H7 (cell line): ENCODE results near the gene WRNIP1. TPM values are rescaled to one million over a fixed set of nuclear protein-coding genes. Genes with fewer than 3 reads are reported as not detected.

Experiments used
- DNase-seq: peaks from one replicate; pipeline ENCODE4 v3.0.0; 2012
- H3K27me3 ChIP-seq: 2 replicates; pipeline ENCODE4 v1.6.0; 2011; ENCODE audit warnings: mild to moderate bottlenecking, low read length; ENCODE audit not compliant: control insufficient read depth, insufficient read depth
- H3K36me3 ChIP-seq: replicated peaks from 2 replicates; pipeline ENCODE4 v1.5.1; 2011; ENCODE audit warnings: low read length; ENCODE audit not compliant: control insufficient read depth, insufficient read depth
- H3K4me3 ChIP-seq: 2 replicates; pipeline ENCODE4 v1.5.1; 2011; ENCODE audit warnings: low read depth, mild to moderate bottlenecking, control low read depth, low read length, moderate library complexity; ENCODE audit not compliant: insufficient read depth
- total RNA-seq: library from RNA; depleted of rRNA; stranded (reverse); fragments of >200 nt; shearing (Covaris generic); gene quantifications from 2 replicates; pipeline ENCODE4 v1.2.3, GENCODE V29; 2014

The WRNIP1 gene
- total RNA-seq, 1 experiment from 2014 or later = 50.5 TPM

DNA sequence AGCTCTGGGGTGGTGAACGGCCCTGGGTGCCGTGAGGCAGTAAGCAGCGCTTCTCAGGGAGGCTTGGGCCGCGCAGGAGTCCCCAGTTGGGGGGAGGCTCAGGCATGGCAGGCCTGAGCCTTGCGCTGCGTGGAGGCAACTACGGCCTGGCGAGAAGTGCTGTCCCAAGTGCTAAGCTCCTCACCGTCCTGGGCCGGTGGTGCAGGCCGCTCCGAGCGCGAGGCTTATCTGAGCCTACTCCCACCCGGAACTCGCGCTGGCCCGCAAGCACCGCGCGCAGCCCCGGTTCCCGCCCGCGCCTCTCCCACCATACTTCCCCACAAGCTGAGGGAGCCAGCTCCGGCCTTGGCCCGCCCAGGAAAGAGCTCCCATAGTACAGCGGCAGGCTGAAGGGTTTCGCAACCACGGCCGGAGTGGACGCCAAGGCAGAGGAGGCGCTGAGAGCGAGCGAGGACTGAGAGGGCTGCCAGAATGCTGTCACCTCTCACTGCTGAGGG is 1.8 kb upstream of the WRNIP1 start:
- Histone ChIP-seq H3K36me3 (no peaks in the 10 kb centered on the region; the same call in 1 of the 2 replicates), H3K4me3 (no peak overlapping the region), H3K27me3 (peaks cover 1% of the 10 kb centered on the region; the same call in 1 of the 2 replicates)
- DNase-seq = no peak

GRCh38 chr6:2763876-2764540 is 1.2 kb upstream of the WRNIP1 start:
- no peak for DNase-seq
- H3K27me3 ChIP-seq = peaks cover 1% of the 10 kb centered on the region; the same call in 1 of the 2 replicates
- peaks cover 2% of the 10 kb centered on the region; the same call in 1 of the 2 replicates for H3K36me3 ChIP-seq
- peak overlapping the region; percentile 63 for H3K4me3 ChIP-seq

GRCh38 chr6:2764610-2765165 is 505 bp upstream of the WRNIP1 start:
- Histone ChIP-seq H3K36me3 (peaks cover 2% of the 10 kb centered on the region), H3K27me3 (peaks cover 1% of the 10 kb centered on the region; the same call in 1 of the 2 replicates), H3K4me3 (peak overlapping the region; percentile 63)
- peak; percentile 69 for DNase-seq

- DNase-seq = peak; percentile 87
- peak overlapping the region; percentile 95 for H3K4me3 ChIP-seq
- H3K36me3 ChIP-seq = peaks cover 4% of the 10 kb centered on the region
- peaks cover 1% of the 10 kb centered on the region; the same call in 1 of the 2 replicates for H3K27me3 ChIP-seq
Observed at GRCh38 chr6:2765896-2766766, 938 bp downstream of the WRNIP1 start.

DNA sequence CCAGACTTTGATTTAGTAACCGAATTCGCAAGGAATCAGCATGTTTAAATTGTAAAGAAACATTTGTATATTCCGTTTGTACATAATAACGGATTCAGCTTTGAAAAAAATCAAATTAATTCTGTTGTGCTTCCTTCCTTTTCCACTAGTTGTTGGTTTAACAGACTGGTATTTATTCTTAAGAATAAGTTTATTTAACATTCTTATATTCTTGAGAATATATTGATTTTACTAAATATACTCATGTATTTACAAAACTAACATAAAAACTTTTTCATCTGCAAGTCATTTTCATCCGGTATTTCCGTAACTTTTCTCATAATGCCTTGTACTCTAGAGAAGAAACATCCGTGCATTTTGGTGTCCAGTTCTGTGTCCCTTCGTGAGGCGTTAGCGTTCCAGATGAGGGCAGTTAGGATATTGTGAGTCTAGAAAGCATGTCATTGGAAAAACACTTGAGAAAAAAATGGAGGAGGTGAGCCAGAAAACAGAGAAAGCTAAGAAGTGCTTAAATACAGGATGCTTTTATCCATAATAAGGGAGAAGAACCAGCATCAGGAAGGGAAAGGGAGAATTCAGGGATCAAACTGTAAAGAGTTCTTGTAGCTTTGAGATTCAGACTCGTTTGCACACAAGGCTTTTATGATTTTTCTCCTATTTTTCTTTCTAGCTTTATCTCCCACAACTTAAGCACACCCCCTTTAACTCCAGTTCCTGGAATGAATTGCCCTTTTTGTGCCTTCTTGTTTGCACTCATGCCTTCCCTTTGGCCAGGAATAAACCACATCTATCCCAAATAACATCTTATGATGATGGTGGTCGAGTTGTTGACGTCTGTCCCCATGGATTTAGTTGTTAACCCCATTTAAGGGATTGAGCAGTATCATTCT is 1.8 kb downstream of the WRNIP1 start:
- peaks cover 5% of the 10 kb centered on the region for H3K36me3 ChIP-seq
- DNase-seq = no peak
- peak overlapping the region; percentile 95 for H3K4me3 ChIP-seq
- peaks cover 1% of the 10 kb centered on the region; the same call in 1 of the 2 replicates for H3K27me3 ChIP-seq

- Histone ChIP-seq H3K4me3 (no peak overlapping the region; the same call in 1 of the 2 replicates), H3K27me3 (peaks cover 1% of the 10 kb centered on the region; the same call in 1 of the 2 replicates), H3K36me3 (peaks cover 5% of the 10 kb centered on the region)
- DNase-seq = no peak
Observed at GRCh38 chr6:2767657-2768524, 2.7 kb downstream of the WRNIP1 start.

DNA sequence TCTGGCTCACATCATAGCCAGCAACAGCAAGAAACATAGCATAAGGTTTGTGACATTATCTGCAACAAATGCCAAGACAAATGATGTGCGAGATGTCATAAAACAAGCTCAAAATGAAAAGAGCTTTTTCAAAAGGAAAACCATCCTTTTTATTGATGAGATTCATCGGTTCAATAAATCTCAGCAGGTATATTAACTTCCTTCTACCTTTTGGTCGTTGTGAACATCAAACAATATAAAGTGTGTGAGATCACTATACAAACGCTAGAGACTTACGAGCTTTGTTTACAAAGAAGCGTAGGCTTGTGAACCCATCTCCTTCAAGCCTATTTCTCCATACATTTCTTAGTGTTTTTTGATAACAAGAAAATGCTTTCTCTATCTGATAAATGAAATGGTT is 3.5 kb downstream of the WRNIP1 start:
- no peak for DNase-seq
- no peak overlapping the region for H3K4me3 ChIP-seq

GRCh38 chr6:2770171-2770570 is 5.0 kb downstream of the WRNIP1 start:
- H3K4me3 ChIP-seq = no peak overlapping the region
- DNase-seq = no peak
- peaks cover 1% of the 10 kb centered on the region; the same call in 1 of the 2 replicates for H3K27me3 ChIP-seq
- peaks cover 9% of the 10 kb centered on the region for H3K36me3 ChIP-seq

More for the DNA sequence above, 3.5 kb downstream of the WRNIP1 start:
- Histone ChIP-seq H3K27me3 (peaks cover 1% of the 10 kb centered on the region; the same call in 1 of the 2 replicates), H3K36me3 (peaks cover 5% of the 10 kb centered on the region)

DNA sequence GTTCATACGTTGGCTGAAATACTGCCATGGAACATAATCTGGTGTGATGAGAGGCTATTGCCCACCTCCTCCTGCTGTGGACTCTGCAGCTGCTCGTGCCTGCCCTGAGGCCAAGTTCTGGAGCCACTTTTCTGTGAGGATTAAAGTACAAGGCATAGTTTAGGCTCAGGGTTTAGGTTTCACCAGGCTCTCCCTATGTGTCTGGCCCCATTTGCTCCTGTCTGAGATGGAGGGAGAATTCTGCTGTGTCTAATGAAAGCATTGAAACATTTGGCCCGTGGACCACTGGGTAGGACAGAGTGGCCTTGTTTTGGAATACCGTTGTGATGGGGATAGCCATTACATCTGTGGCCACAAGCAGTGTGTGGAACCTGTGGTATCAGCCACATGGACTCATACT is 5.9 kb downstream of the WRNIP1 start:
- no peak for DNase-seq
- Histone ChIP-seq H3K4me3 (no peak overlapping the region), H3K36me3 (peaks cover 10% of the 10 kb centered on the region), H3K27me3 (peaks cover 1% of the 10 kb centered on the region; the same call in 1 of the 2 replicates)

DNA sequence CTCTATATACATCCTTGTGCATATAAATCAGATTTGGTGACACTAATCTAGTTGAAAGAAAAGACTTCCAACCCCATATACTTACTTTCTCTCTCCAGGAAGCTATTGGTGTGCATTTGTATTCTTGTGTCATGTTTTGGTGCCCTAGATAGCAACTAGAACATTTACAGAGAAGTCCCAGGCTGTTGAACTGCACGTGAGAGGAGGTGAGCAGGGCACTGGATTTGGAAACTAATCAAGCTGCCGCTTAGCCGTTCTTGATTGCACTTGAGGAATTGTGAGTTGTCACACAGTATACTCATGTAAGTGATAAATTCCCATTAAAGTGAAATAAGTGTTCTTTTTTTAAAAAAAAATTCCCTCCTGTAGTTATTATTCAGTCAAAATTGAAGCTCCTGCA is 7.6 kb downstream of the WRNIP1 start:
- peaks cover 10% of the 10 kb centered on the region for H3K36me3 ChIP-seq
- no peak overlapping the region for H3K4me3 ChIP-seq
- DNase-seq = no peak
- H3K27me3 ChIP-seq = no peaks in the 10 kb centered on the region

DNA sequence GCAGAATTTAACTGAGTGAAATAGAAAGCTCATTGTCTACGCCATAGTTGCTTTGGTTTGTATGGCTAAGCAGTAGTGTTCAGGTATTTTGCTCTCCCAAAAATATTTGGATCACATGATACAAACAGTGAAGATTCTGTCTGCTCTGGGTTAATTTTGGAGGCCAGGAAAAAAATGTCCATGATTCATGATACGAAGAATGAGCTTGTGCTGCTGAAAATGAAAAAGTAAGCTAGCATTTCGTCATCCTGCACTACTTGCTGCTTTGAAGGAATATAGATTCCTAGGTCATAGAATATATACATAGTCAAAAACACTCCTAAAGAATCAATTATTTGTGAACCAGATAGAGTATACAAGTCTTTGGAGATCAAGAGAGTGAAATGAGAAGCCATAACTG is 8.3 kb downstream of the WRNIP1 start:
- Histone ChIP-seq H3K4me3 (no peak overlapping the region), H3K36me3 (peaks cover 9% of the 10 kb centered on the region), H3K27me3 (no peaks in the 10 kb centered on the region)
- DNase-seq = no peak

- Histone ChIP-seq H3K4me3 (no peak overlapping the region), H3K27me3 (no peaks in the 10 kb centered on the region), H3K36me3 (peaks cover 14% of the 10 kb centered on the region)
- DNase-seq = no peak
Observed at GRCh38 chr6:2775003-2775402, 9.8 kb downstream of the WRNIP1 start.

DNA sequence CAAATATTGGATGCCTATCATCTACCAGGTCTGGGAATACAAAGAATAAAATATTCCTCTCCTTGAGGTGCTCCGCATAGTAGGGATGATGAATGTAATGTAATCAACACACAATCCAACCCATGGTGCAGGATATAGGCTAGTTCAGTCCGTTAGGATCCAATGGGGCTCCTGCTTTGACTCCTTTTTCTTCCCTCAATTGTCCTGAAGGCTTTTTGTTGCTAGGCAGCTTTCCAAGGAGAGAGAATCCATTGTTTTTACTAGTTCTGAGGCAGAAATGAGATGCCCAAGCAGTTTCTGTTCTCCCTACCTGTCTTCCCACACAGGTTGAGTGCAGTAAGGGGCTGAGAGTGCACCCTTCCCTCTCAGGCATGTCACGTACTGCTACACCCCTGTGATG is 12.1 kb downstream of the WRNIP1 start:
- Histone ChIP-seq H3K36me3 (peaks cover 12% of the 10 kb centered on the region), H3K4me3 (no peak overlapping the region), H3K27me3 (no peaks in the 10 kb centered on the region)
- no peak for DNase-seq
